GM18502 (cell line): ENCODE results near the gene RNU4-1.
A peak's percentile ranks its signal among the peaks of the same experiment; 100 is the strongest.

ENCODE experiments used
- ATAC-seq: cut with Tn5 transposase; IDR thresholded peaks from one replicate; pipeline ENCODE4 v1.9.1; 2021; ENCODE audit warnings: mild to moderate bottlenecking; ENCODE audit not compliant: unreplicated experiment, poor library complexity

RNU4-1 gene

GRCh38 chr12:120292411-120292660 lies 701 bp downstream of the RNU4-1 start:
- ATAC-seq = peak; percentile 10

GRCh38 chr12:120290609-120291305 lies 2.3 kb downstream of the RNU4-1 start:
- no peak for ATAC-seq

GRCh38 chr12:120287491-120287890 lies 5.5 kb downstream of the RNU4-1 start:
- no peak for ATAC-seq

GRCh38 chr12:120286768-120287490 lies 6.1 kb downstream of the RNU4-1 start:
- no peak for ATAC-seq

- ATAC-seq = no peak
Observed at GRCh38 chr12:120284381-120284780, 8.7 kb downstream of the RNU4-1 start.

- ATAC-seq = no peak
Observed at GRCh38 chr12:120283318-120283717, 9.7 kb downstream of the RNU4-1 start.

GRCh38 chr12:120278137-120279069 lies 14.6 kb downstream of the RNU4-1 start:
- ATAC-seq = no peak

GRCh38 chr12:120276734-120277133 lies 16.3 kb downstream of the RNU4-1 start:
- no peak for ATAC-seq

- ATAC-seq = no peak
Observed at GRCh38 chr12:120267736-120268135, 25.3 kb downstream of the RNU4-1 start.

GRCh38 chr12:120266180-120266870 lies 26.7 kb downstream of the RNU4-1 start:
- ATAC-seq = no peak

GRCh38 chr12:120265473-120266179 lies 27.4 kb downstream of the RNU4-1 start, which contains the start of gene PXN:
TSS of gene PXN (minus strand) at chr12:120265730. CDS start at chr12:120265629, 101 bp downstream.
- ATAC-seq = peak; percentile 79

GRCh38 chr12:120264904-120265472 lies 28.0 kb downstream of the RNU4-1 start:
- ATAC-seq = peak; percentile 43

GRCh38 chr12:120264086-120264903 lies 28.7 kb downstream of the RNU4-1 start:
- no peak for ATAC-seq

- no peak for ATAC-seq
Observed at GRCh38 chr12:120263748-120264085, 29.3 kb downstream of the RNU4-1 start.

GRCh38 chr12:120262852-120263747 lies 29.9 kb downstream of the RNU4-1 start:
- ATAC-seq = no peak

- no peak for ATAC-seq
Observed at GRCh38 chr12:120261951-120262851, 30.8 kb downstream of the RNU4-1 start.

GRCh38 chr12:120260607-120261006 lies 32.4 kb downstream of the RNU4-1 start:
- no peak for ATAC-seq
